ENCODE results near the gene ATG7.

Gene ATG7

GRCh38 chr3:11536936-11537612 is 264.9 kb downstream of the ATG7 start:
- DNase-seq (ENCODE audit: low read depth) = no peak
- no peak overlapping the region for H3K4me3 ChIP-seq (replicated peaks; ENCODE audit: low read depth, low read length)
- no peak for TF ChIP-seq CTCF (IDR thresholded peaks at IDR 0.05; ENCODE audit: low read length, missing control alignments)

GRCh38 chr3:11538581-11538980 is 266.4 kb downstream of the ATG7 start:
- DNase-seq (ENCODE audit: low read depth) = no peak
- H3K4me3 ChIP-seq (replicated peaks; ENCODE audit: low read depth, low read length) = no peak overlapping the region
- TF ChIP-seq CTCF (IDR thresholded peaks at IDR 0.05; ENCODE audit: low read length, missing control alignments) = no peak

GRCh38 chr3:11539218-11539617 is 267.0 kb downstream of the ATG7 start:
- no peak for TF ChIP-seq CTCF (IDR thresholded peaks at IDR 0.05; ENCODE audit: low read length, missing control alignments)
- no peak for DNase-seq (ENCODE audit: low read depth)
- no peak overlapping the region for H3K4me3 ChIP-seq (replicated peaks; ENCODE audit: low read depth, low read length)

GRCh38 chr3:11539677-11540076 is 267.5 kb downstream of the ATG7 start:
- TF ChIP-seq CTCF (IDR thresholded peaks at IDR 0.05; ENCODE audit: low read length, missing control alignments) = no peak
- no peak overlapping the region for H3K4me3 ChIP-seq (replicated peaks; ENCODE audit: low read depth, low read length)
- no peak for DNase-seq (ENCODE audit: low read depth)

- H3K4me3 ChIP-seq (replicated peaks; ENCODE audit: low read depth, low read length) = no peak overlapping the region
- DNase-seq (ENCODE audit: low read depth) = no peak
- no peak for TF ChIP-seq CTCF (IDR thresholded peaks at IDR 0.05; ENCODE audit: low read length, missing control alignments)
Observed at GRCh38 chr3:11541321-11542303, 269.4 kb downstream of the ATG7 start.

GRCh38 chr3:11542551-11542950 is 270.4 kb downstream of the ATG7 start:
- no peak for DNase-seq (ENCODE audit: low read depth)

More at GRCh38 chr3:11542551-11542950, 270.4 kb downstream of the ATG7 start:
- H3K4me3 ChIP-seq (replicated peaks; ENCODE audit: low read depth, low read length) = no peak overlapping the region
- no peak for TF ChIP-seq CTCF (IDR thresholded peaks at IDR 0.05; ENCODE audit: low read length, missing control alignments)

All from fibroblast of pulmonary artery (primary cell).